Activated T-helper 1 cell treated with anti-CD3 and anti-CD28 coated beads, Interleukin-12 subunit alpha, Interleukin-12 subunit beta, Interleukin-2, Interleukin-4 antibody, amounts not matched to agents 30 ng/mL and 10 ng/mL and 1 ng/mL, durations not matched to agents 14 hours and 24 hours and 36 hours (primary cell): ENCODE data around the gene NOL4L. TPM values are rescaled to one million over a fixed set of nuclear protein-coding genes. Genes with fewer than 3 reads are reported as not detected.

Source experiments
- DNase-seq: peaks from one replicate; pipeline ENCODE4 v3.0.0; 2021; ENCODE audit warnings: low spot score
- H3K27ac Mint-ChIP-seq: one replicate; pipeline ENCODE4 v1.8.0; 2021; ENCODE audit warnings: mild to moderate bottlenecking, mixed read lengths
- H3K27me3 Mint-ChIP-seq: one replicate; pipeline ENCODE4 v1.8.0; 2022; ENCODE audit warnings: mild to moderate bottlenecking, moderate library complexity, mixed read lengths; ENCODE audit not compliant: insufficient read depth
- H3K36me3 Mint-ChIP-seq: one replicate; pipeline ENCODE4 v1.8.0; 2021; ENCODE audit warnings: low read depth, mixed read lengths
- H3K4me1 Mint-ChIP-seq: one replicate; pipeline ENCODE4 v1.8.0; 2021; ENCODE audit warnings: low read depth, mixed read lengths
- H3K4me3 Mint-ChIP-seq: one replicate; pipeline ENCODE4 v1.8.0; 2021; ENCODE audit warnings: mild to moderate bottlenecking, moderate library complexity, mixed read lengths
- H3K9me3 Mint-ChIP-seq: one replicate; pipeline ENCODE4 v1.8.0; 2021; ENCODE audit warnings: mixed read lengths
- intact Hi-C: fragments of 100-400 bp; cut with micrococcal nuclease; formaldehyde crosslinking; loops from one replicate; pipeline ENCODE4 v1.15.1; 2024
- total RNA-seq: library from RNA; stranded (reverse); gene quantifications from 2 replicates; pipeline ENCODE4 v1.2.3, GENCODE V29; 2022

The NOL4L gene
- total RNA-seq, 1 donor from 2014 or later: 14.3 TPM

GRCh38 chr20:32448306-32449056 lies 136.7 kb downstream of the NOL4L start:
- Mint-ChIP-seq H3K36me3 (peaks cover 13% of the 10 kb centered on the region), H3K27ac (no peak overlapping the region), H3K4me1 (peaks cover 14% of the 10 kb centered on the region), H3K9me3 (no peaks in the 10 kb centered on the region), H3K27me3 (no peaks in the 10 kb centered on the region), H3K4me3 (no peak overlapping the region)
- intact Hi-C loops: no loop called here
- no peak for DNase-seq

- H3K36me3 Mint-ChIP-seq: peaks cover 17% of the 10 kb centered on the region
- H3K27me3 Mint-ChIP-seq: no peaks in the 10 kb centered on the region
- no peak overlapping the region for H3K27ac Mint-ChIP-seq
- intact Hi-C loops: no loop called here
- H3K9me3 Mint-ChIP-seq: no peaks in the 10 kb centered on the region
- H3K4me3 Mint-ChIP-seq: no peak overlapping the region
- H3K4me1 Mint-ChIP-seq: peaks cover 14% of the 10 kb centered on the region
- DNase-seq: no peak
Observed at GRCh38 chr20:32447136-32448027, 137.8 kb downstream of the NOL4L start.

- intact Hi-C loops: no loop called here
- Mint-ChIP-seq H3K27ac (no peak overlapping the region), H3K36me3 (peaks cover 17% of the 10 kb centered on the region), H3K9me3 (no peaks in the 10 kb centered on the region), H3K4me3 (no peak overlapping the region), H3K4me1 (peaks cover 14% of the 10 kb centered on the region), H3K27me3 (no peaks in the 10 kb centered on the region)
- no peak for DNase-seq
Observed at GRCh38 chr20:32446301-32447100, 138.6 kb downstream of the NOL4L start.

GRCh38 chr20:32445539-32446273 lies 139.4 kb downstream of the NOL4L start:
- peak overlapping the region; percentile 37 for H3K27ac Mint-ChIP-seq
- intact Hi-C loops: no loop called here

GRCh38 chr20:32444474-32445220 lies 140.5 kb downstream of the NOL4L start:
- DNase-seq: no peak
- H3K4me1 Mint-ChIP-seq: peaks cover 14% of the 10 kb centered on the region
- peaks cover 19% of the 10 kb centered on the region for H3K36me3 Mint-ChIP-seq
- H3K27me3 Mint-ChIP-seq: no peaks in the 10 kb centered on the region
- no peak overlapping the region for H3K4me3 Mint-ChIP-seq
- H3K9me3 Mint-ChIP-seq: no peaks in the 10 kb centered on the region
- no peak overlapping the region for H3K27ac Mint-ChIP-seq
- intact Hi-C loops: no loop called here

More at GRCh38 chr20:32445539-32446273, 139.4 kb downstream of the NOL4L start:
- Mint-ChIP-seq H3K36me3 (peaks cover 19% of the 10 kb centered on the region), H3K4me3 (no peak overlapping the region), H3K9me3 (no peaks in the 10 kb centered on the region), H3K4me1 (peaks cover 14% of the 10 kb centered on the region), H3K27me3 (no peaks in the 10 kb centered on the region)
- no peak for DNase-seq

- no peak for DNase-seq
- no peaks in the 10 kb centered on the region for H3K27me3 Mint-ChIP-seq
- peaks cover 28% of the 10 kb centered on the region for H3K36me3 Mint-ChIP-seq
- intact Hi-C loops: no loop called here
- peaks cover 26% of the 10 kb centered on the region for H3K4me1 Mint-ChIP-seq
- no peak overlapping the region for H3K4me3 Mint-ChIP-seq
- peak overlapping the region; percentile 14 for H3K27ac Mint-ChIP-seq
- H3K9me3 Mint-ChIP-seq: no peaks in the 10 kb centered on the region
Observed at GRCh38 chr20:32443386-32443974, 141.7 kb downstream of the NOL4L start.

- peaks cover 32% of the 10 kb centered on the region for H3K36me3 Mint-ChIP-seq
- intact Hi-C loops: no loop called here
- H3K4me1 Mint-ChIP-seq: peaks cover 29% of the 10 kb centered on the region
- H3K27me3 Mint-ChIP-seq: no peaks in the 10 kb centered on the region
- DNase-seq: no peak
- no peaks in the 10 kb centered on the region for H3K9me3 Mint-ChIP-seq
- H3K4me3 Mint-ChIP-seq: no peak overlapping the region
- peak overlapping the region; percentile 25 for H3K27ac Mint-ChIP-seq
Observed at GRCh38 chr20:32442630-32443373, 142.3 kb downstream of the NOL4L start.

- Mint-ChIP-seq H3K27me3 (no peaks in the 10 kb centered on the region), H3K27ac (no peak overlapping the region)
- intact Hi-C loops: no loop called here
Observed at GRCh38 chr20:32441638-32442037, 143.5 kb downstream of the NOL4L start.

GRCh38 chr20:32440758-32441078 lies 144.4 kb downstream of the NOL4L start:
- H3K4me1 Mint-ChIP-seq: peaks cover 28% of the 10 kb centered on the region
- no peak overlapping the region for H3K27ac Mint-ChIP-seq
- H3K27me3 Mint-ChIP-seq: no peaks in the 10 kb centered on the region
- no peak for DNase-seq
- no peak overlapping the region for H3K4me3 Mint-ChIP-seq
- H3K9me3 Mint-ChIP-seq: no peaks in the 10 kb centered on the region
- peaks cover 41% of the 10 kb centered on the region for H3K36me3 Mint-ChIP-seq
- intact Hi-C loops: no loop called here

More at GRCh38 chr20:32441638-32442037, 143.5 kb downstream of the NOL4L start:
- Mint-ChIP-seq H3K4me1 (peaks cover 29% of the 10 kb centered on the region), H3K36me3 (peaks cover 35% of the 10 kb centered on the region), H3K4me3 (no peak overlapping the region), H3K9me3 (no peaks in the 10 kb centered on the region)
- no peak for DNase-seq

GRCh38 chr20:32440069-32440757 lies 144.9 kb downstream of the NOL4L start:
- Mint-ChIP-seq H3K27ac (no peak overlapping the region), H3K36me3 (peaks cover 38% of the 10 kb centered on the region), H3K27me3 (no peaks in the 10 kb centered on the region), H3K9me3 (no peaks in the 10 kb centered on the region), H3K4me3 (no peak overlapping the region), H3K4me1 (peaks cover 23% of the 10 kb centered on the region)
- intact Hi-C loops: no loop called here
- DNase-seq: no peak
